ENCODE data around the gene MSANTD4. TPM values are rescaled to one million over a fixed set of nuclear protein-coding genes. Genes with fewer than 3 reads are reported as not detected.

The MSANTD4 gene
- polyA plus RNA-seq, 1 donor (not counting 4 experiments of a cell fraction or from before 2014, with no cell fraction given) = 10.6 TPM

DNA sequence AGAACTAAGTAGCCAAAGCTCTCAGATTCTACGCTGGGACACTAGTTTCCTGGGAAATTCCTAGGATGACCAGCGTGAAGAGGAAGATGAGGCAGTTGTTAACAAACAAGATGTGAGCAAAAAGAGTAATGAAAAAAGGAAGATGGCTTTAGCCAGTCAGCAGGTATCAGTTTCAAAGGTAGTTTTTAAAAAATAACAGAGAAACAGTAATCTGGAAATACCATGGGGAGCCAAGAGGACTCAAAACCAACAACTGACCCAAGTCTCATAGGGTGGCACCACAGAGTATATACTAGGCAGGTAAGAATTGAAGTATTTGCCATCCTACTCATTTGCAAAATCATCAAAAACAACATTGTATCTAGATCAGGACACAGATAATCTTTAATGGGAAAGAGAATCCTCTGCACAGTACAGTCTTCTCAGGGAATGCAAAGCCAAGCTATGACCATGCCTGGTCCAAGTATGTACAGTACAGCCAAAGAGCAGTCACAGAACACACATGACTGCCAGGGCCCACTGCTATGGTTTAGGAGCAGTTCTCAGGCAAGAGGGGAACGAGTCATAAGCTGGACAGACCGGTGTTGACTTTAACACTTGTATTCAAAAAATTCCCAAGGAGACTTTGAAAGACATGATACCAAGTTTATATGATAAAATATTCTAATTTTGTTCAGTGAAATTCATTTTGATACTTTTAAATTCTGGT lies 20.6 kb downstream of the MSANTD4 start:
- no peak overlapping the region for H3K9ac ChIP-seq (ENCODE audit: control insufficient read depth, extremely low read depth, insufficient read depth, low read length)
- dilution Hi-C loops (cut with MboI; ENCODE audit: extremely low pct_ligation_motif_present, low sequenced_read_pairs) = no loop called here
- no peaks in the 10 kb centered on the region for H4K20me1 ChIP-seq (ENCODE audit: control insufficient read depth, extremely low read depth, insufficient read depth, low read length)
- H2AFZ ChIP-seq (ENCODE audit: control insufficient read depth, low read length) = no peak overlapping the region
- H3K27me3 ChIP-seq (ENCODE audit: control insufficient read depth, extremely low read depth, insufficient read depth, low read length) = no peaks in the 10 kb centered on the region
- no peaks in the 10 kb centered on the region for H3K4me1 ChIP-seq (ENCODE audit: control insufficient read depth, extremely low read depth, insufficient read depth, low read length)
- H3K79me2 ChIP-seq (ENCODE audit: control insufficient read depth, insufficient read depth, low read length) = peaks cover 3% of the 10 kb centered on the region
- no peak overlapping the region for H3K27ac ChIP-seq (ENCODE audit: control insufficient read depth, insufficient read depth, low read length)
- FAIRE-seq (no peak), DNase-seq (ENCODE audit: low read depth, low spot score) (no peak)
- H3K36me3 ChIP-seq (ENCODE audit: control insufficient read depth in 2 of 2, extremely low read depth in 1 of 2, insufficient read depth in 2 of 2, low read length in 2 of 2) = no peaks in the 10 kb centered on the region
- no peaks in the 10 kb centered on the region for H3K9me3 ChIP-seq (ENCODE audit: control insufficient read depth, low read depth, low read length)
- H3K4me3 ChIP-seq (ENCODE audit: control insufficient read depth in 2 of 3, extremely low read depth in 1 of 3, insufficient read depth in 2 of 3, low read depth in 1 of 3, low read length in 3 of 3) = no peak overlapping the region
- H3K4me2 ChIP-seq (ENCODE audit: control insufficient read depth, extremely low read depth, insufficient read depth, low read depth, low read length) = no peak overlapping the region
- no peak for TF ChIP-seq EZH2 (IDR thresholded peaks at IDR 0.05; ENCODE audit: low read length)
- TF ChIP-seq, protein P1, sequence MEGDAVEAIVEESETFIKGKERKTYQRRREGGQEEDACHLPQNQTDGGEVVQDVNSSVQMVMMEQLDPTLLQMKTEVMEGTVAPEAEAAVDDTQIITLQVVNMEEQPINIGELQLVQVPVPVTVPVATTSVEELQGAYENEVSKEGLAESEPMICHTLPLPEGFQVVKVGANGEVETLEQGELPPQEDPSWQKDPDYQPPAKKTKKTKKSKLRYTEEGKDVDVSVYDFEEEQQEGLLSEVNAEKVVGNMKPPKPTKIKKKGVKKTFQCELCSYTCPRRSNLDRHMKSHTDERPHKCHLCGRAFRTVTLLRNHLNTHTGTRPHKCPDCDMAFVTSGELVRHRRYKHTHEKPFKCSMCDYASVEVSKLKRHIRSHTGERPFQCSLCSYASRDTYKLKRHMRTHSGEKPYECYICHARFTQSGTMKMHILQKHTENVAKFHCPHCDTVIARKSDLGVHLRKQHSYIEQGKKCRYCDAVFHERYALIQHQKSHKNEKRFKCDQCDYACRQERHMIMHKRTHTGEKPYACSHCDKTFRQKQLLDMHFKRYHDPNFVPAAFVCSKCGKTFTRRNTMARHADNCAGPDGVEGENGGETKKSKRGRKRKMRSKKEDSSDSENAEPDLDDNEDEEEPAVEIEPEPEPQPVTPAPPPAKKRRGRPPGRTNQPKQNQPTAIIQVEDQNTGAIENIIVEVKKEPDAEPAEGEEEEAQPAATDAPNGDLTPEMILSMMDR (optimal IDR thresholded peaks at IDR 0.05 in 1 of 3, IDR thresholded peaks at IDR 0.05 in 1 of 3, conservative IDR thresholded peaks at IDR 0.05 in 1 of 3; ENCODE audit: extremely low read depth in 1 of 3, insufficient read depth in 2 of 3, low read length in 3 of 3) = no peak
- H3K9me1 ChIP-seq (ENCODE audit: control insufficient read depth, extremely low read depth, insufficient read depth, low read length) = no peaks in the 10 kb centered on the region

DNA sequence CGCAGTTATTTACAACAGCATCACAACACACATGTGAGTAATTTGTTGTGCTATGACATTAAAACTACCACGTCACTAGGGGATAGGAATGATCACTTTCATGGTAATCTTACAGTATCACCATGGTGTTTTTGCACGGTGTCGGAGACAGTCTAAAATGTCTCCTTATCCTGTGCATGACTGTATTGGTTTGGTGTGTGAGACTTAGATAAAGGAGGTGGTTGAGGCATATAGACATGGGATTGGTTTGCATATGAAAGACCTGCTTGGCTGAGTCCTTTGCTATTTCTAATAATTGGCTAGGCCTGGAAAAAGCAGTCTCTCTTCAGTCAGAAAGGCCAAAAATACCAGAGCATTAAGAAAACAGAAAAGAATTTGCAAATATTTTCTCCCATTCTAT lies 30.2 kb downstream of the MSANTD4 start:
- no peaks in the 10 kb centered on the region for H3K9me1 ChIP-seq (ENCODE audit: control insufficient read depth, extremely low read depth, insufficient read depth, low read length)
- peaks cover 4 to 5% of the 10 kb centered on the region in 2 experiments for H3K36me3 ChIP-seq (ENCODE audit: control insufficient read depth in 2 of 2, extremely low read depth in 1 of 2, insufficient read depth in 2 of 2, low read length in 2 of 2)
- no peak overlapping the region for H3K4me3 ChIP-seq (ENCODE audit: control insufficient read depth in 2 of 3, extremely low read depth in 1 of 3, insufficient read depth in 2 of 3, low read depth in 1 of 3, low read length in 3 of 3)
- no peaks in the 10 kb centered on the region for H3K79me2 ChIP-seq (ENCODE audit: control insufficient read depth, insufficient read depth, low read length)
- H2AFZ ChIP-seq (ENCODE audit: control insufficient read depth, low read length) = no peak overlapping the region
- H3K4me1 ChIP-seq (ENCODE audit: control insufficient read depth, extremely low read depth, insufficient read depth, low read length) = no peaks in the 10 kb centered on the region
- H3K27me3 ChIP-seq (ENCODE audit: control insufficient read depth, extremely low read depth, insufficient read depth, low read length) = no peaks in the 10 kb centered on the region
- dilution Hi-C loops (cut with MboI; ENCODE audit: extremely low pct_ligation_motif_present, low sequenced_read_pairs) = no loop called here
- no peaks in the 10 kb centered on the region for H4K20me1 ChIP-seq (ENCODE audit: control insufficient read depth, extremely low read depth, insufficient read depth, low read length)
- FAIRE-seq (no peak), DNase-seq (ENCODE audit: low read depth, low spot score) (no peak)
- no peaks in the 10 kb centered on the region for H3K9me3 ChIP-seq (ENCODE audit: control insufficient read depth, low read depth, low read length)
- H3K9ac ChIP-seq (ENCODE audit: control insufficient read depth, extremely low read depth, insufficient read depth, low read length) = no peak overlapping the region
- no peak overlapping the region for H3K27ac ChIP-seq (ENCODE audit: control insufficient read depth, insufficient read depth, low read length)
- no peak overlapping the region for H3K4me2 ChIP-seq (ENCODE audit: control insufficient read depth, extremely low read depth, insufficient read depth, low read depth, low read length)
- TF ChIP-seq, protein P1 (optimal IDR thresholded peaks at IDR 0.05 in 1 of 3, IDR thresholded peaks at IDR 0.05 in 1 of 3, conservative IDR thresholded peaks at IDR 0.05 in 1 of 3; ENCODE audit: extremely low read depth in 1 of 3, insufficient read depth in 2 of 3, low read length in 3 of 3) = no peak
